GM19099 (cell line): Measurements from ENCODE around the gene RBBP8.

Source experiments
- POLR2A ChIP-seq: IDR thresholded peaks from 3 replicates; pipeline ENCODE4 v1.6.1; 2011; ENCODE audit warnings: low read depth; ENCODE audit not compliant: insufficient read length; ENCODE audit errors: extremely low read depth

RBBP8 gene

GRCh38 chr18:22974707-22975106, 41.6 kb downstream of the RBBP8 start:
- TF ChIP-seq POLR2A = no peak

- no peak for TF ChIP-seq POLR2A
Observed at GRCh38 chr18:22975508-22975907, 42.4 kb downstream of the RBBP8 start.

GRCh38 chr18:22977847-22978701, 44.9 kb downstream of the RBBP8 start:
- no peak for TF ChIP-seq POLR2A

GRCh38 chr18:22980394-22980793, 47.3 kb downstream of the RBBP8 start:
- no peak for TF ChIP-seq POLR2A

- TF ChIP-seq POLR2A = no peak
Observed at GRCh38 chr18:22981274-22982133, 48.4 kb downstream of the RBBP8 start.

GRCh38 chr18:22983175-22983574, 50.0 kb downstream of the RBBP8 start:
- TF ChIP-seq POLR2A = no peak

- TF ChIP-seq POLR2A = no peak
Observed at GRCh38 chr18:22985250-22985649, 52.1 kb downstream of the RBBP8 start.

GRCh38 chr18:22987547-22988189, 54.5 kb downstream of the RBBP8 start:
- TF ChIP-seq POLR2A = no peak

GRCh38 chr18:22988208-22988607, 55.1 kb downstream of the RBBP8 start:
- no peak for TF ChIP-seq POLR2A

- no peak for TF ChIP-seq POLR2A
Observed at GRCh38 chr18:22998344-22998743, 65.2 kb downstream of the RBBP8 start.

- no peak for TF ChIP-seq POLR2A
Observed at GRCh38 chr18:22999212-22999611, 66.1 kb downstream of the RBBP8 start.

- no peak for TF ChIP-seq POLR2A
Observed at GRCh38 chr18:22999647-23000046, 66.5 kb downstream of the RBBP8 start.

GRCh38 chr18:23003289-23003688, 70.2 kb downstream of the RBBP8 start:
- no peak for TF ChIP-seq POLR2A

- no peak for TF ChIP-seq POLR2A
Observed at GRCh38 chr18:23012249-23012648, 79.1 kb downstream of the RBBP8 start.

- no peak for TF ChIP-seq POLR2A
Observed at GRCh38 chr18:23020555-23021294, 87.6 kb downstream of the RBBP8 start.

- no peak for TF ChIP-seq POLR2A
Observed at GRCh38 chr18:23021623-23022022, 88.5 kb downstream of the RBBP8 start.
